ENCODE measurements around the gene SF3A1.

Gene SF3A1

DNA sequence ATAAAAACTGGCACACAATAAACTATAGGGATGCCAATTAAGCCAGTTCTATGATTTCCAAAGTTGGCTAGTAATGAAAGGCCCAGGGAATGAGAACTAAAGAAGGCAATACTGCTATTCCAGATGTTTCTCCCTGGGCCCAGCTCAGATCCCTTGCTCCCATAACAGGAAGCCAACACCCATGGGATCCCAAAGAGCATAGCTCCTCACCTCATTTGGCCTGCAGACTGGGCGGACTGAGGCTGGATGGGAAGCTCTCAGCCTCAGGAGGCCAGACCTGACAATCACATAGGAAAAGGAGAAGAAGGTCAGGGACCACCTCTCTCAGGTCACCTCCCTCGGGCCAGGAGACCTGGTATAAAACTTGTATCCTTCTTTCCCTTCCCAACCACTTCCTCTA lies 35.2 kb downstream of the SF3A1 start:
- DNase-seq = no peak

- no peak for DNase-seq
Observed at GRCh38 chr22:30320021-30320556, 36.6 kb downstream of the SF3A1 start.

DNA sequence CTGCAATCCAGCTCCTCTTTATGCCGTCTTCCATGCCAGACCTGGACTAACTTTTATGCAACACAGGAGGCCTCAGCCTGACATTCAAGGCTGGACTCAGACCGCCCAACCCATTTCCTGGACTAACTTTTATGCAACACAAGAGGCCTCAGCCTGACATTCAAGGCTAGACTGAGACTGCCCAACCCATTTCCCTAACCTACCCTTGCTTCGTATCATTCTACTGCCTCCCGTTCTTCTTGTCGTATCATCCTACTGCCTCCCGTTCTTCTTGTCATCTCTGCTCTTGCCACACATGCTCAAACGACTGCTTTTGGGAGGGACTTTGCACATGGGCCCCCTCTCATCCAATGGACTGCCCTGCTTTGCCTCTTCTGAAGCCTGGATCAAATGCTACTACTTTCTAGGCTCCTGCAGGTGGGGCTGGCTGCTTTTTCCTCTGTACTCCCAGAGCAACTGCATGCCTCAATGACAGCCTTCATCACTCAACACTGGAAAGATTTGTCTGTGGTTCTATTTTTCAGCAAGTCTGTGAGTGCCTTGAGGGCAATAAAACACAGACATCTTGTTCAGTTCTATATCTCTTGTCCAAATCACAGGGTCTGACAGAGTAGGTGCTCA lies 37.8 kb downstream of the SF3A1 start:
- DNase-seq = no peak

- no peak for DNase-seq
Observed at GRCh38 chr22:30317778-30318177, 38.9 kb downstream of the SF3A1 start.

DNA sequence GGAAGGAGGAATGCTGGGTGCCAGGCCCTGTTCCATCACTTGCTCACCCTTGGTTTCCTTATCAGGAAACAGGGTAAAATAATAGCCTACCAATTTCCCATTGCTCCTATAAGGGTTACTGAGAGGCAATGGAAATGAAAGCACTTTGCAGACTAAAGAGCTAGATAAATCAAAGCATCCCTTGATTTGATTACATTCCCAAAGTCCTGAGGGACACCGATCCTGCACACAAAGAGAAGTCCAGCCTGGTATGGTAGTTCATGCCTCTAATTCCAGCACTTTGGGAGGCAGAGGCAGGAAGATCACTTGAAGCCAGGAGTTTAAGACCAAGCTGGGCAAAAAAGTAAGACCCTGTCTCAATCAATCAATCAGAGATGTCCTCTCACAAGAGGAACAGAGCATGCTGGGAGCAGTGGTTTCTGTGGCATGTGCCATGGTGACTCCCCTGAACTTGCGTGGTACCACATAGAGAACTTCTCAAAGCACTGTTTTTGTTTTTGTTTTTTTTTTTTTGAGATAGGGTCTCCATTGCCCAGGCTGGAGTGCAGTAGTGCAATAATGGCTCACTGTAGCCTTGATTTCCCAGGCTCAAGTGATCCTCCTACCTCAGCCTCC lies 40.6 kb downstream of the SF3A1 start:
- no peak for DNase-seq

- DNase-seq = peak; percentile 71
Observed at GRCh38 chr22:30314915-30315314, 41.8 kb downstream of the SF3A1 start.

GRCh38 chr22:30313527-30314363 lies 42.9 kb downstream of the SF3A1 start:
- DNase-seq = no peak

- no peak for DNase-seq
Observed at GRCh38 chr22:30312053-30312452, 44.6 kb downstream of the SF3A1 start.

DNA sequence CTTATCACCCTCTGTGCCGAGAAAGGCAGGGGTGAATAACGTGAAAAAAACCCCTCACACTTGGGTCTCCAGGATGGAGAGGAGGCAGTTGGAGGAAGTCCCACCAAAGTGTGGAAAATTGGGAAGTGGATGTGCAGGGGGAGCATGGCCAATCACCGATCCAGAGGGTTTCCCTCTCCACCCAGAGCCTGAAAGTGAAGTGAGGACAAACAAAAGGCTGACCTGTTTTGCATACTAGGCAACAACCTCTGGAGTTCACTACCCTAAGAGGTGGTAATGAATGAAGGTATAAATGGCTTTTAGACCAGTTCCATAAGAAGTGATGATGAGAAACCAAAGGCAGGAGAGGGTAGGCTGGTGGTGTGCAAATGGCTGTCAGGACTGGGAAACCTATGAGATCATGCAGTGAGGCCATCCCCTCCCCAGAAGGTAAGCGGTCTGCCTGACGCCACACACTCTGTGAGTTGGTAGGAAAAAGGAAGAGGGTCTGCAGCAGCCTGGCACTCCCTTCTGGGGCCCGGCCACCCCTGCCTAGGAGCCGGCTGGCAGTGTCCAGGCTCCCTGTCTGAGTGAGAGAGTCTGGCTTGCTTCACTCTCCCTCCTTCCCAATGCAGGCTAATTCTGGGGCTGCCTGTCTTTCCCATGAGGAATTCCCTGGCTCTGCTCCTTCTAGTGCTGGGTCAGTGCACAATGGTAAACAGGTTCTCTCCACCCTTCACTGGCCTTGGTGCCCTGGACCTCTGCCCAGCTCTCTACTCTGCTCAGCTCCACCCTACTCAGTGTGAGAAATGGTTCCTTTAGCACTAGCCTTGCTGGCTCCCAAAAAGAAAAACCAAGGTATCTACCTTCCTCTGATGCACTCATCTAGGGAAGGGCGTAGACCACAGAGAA lies 45.6 kb downstream of the SF3A1 start:
- DNase-seq = no peak

- no peak for DNase-seq
Observed at GRCh38 chr22:30309951-30310741, 46.5 kb downstream of the SF3A1 start.

DNA sequence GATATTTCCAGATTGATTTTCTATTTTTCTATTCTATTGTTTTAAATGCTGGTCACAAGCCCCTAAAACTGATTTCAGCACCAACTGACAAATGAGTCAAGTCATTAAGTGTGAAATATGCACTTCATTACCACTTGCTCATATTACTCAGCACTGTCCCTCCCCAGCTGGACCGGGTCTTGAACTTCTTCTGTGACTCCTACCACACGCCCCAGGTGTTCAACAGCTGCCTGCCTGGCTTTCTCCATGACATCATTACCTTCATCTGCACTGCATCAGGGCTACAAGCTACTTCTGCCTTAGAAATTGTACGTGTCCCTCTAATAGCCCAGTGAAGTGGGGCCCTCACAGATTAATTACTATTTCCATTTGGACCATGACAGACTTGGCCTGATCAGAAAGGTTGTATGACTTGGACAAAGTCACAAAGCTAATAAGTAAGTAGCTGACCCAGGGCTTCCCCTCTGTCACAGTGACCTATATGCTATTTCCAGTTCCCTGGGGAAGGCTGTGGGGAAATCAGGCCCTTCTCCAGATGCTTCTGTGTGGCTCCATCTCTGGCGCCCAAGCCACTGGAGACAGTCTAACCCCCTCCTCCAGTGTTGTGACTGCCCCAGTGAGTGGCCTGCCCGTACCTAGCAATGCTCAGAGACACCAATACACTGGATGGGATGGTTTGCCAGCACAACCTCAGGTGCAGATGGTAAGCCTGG lies 48.0 kb downstream of the SF3A1 start:
- DNase-seq = no peak

GRCh38 chr22:30308093-30308492 lies 48.6 kb downstream of the SF3A1 start:
- no peak for DNase-seq

DNA sequence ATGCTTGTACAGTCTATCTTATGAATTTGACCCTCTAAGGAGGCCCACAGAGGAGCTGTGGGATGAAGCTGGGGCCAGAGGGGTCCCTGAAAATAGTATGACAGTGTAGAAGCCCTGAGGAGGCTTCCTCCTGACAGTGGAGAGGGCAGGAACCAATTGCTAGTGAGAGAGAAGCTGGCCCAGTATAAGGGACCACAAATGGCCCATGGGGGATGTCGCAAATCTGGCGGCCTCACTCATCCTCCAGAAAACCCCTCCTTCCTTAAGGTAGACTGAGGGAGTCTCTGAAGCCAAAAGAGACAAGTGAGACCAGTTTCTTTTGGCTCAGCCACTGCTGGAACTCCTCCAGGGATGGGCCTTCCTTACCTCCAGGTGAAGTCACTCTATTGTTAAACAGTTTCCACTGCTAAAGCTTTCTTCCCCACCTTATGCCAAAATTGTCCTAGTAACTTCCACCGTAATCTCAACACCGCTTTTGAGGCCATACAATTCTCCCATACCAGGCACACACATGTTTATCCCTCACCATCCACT lies 49.6 kb downstream of the SF3A1 start:
- DNase-seq = no peak

- DNase-seq = no peak
Observed at GRCh38 chr22:30306627-30307011, 50.1 kb downstream of the SF3A1 start.

DNA sequence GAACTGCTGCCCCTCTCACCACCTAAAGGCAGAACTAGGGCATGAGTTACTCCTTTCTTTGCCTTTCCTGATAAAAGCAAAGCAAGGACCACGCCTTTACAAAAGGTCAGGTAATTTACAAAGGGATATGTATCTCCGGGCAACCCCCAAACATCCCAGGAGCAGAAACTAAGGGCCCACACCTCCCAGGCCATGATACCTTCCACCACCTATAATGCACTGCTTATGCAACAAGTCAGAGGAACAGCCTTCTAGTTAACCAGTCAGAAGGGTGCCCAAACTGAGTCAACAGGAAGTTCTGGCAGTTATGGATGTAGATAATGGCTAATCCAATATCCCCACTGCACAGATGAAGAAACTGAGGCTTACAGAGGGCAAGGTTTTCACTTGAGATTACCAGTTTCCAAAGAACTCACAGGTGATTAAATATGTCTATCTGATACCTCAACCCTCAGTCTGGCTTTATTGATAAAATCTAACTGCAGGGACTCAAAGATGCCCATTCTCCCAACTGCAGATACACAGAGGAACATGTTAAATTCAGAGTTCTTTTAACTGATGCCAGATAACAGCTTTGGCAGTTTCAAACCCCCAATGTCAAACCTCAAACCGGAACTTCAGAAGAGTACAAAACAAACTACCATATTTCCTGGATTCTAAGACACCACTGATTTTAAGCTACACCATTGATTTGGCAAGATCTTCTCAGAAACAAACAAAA lies 50.6 kb downstream of the SF3A1 start:
- DNase-seq = peak; percentile 84

DNA sequence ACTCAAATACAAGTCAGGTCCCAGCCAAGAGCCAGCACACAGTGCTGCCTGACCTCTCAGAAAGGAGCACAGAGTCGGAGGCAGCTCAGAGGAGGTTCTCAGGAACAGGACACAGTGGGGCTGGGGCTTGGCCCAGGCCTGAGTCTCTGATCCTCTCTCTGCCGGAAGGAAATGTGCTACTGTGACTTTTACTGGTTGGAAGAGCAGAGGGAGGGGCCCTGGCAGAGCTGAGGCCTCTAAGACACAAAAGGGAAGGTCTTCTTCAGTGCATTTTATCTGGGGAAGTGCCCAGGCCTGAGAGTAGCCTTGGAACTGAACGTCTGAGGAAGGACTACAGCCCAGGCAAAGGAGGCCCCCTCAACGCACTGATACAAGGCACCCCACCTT lies 51.2 kb downstream of the SF3A1 start:
- peak; percentile 86 for DNase-seq

DNA sequence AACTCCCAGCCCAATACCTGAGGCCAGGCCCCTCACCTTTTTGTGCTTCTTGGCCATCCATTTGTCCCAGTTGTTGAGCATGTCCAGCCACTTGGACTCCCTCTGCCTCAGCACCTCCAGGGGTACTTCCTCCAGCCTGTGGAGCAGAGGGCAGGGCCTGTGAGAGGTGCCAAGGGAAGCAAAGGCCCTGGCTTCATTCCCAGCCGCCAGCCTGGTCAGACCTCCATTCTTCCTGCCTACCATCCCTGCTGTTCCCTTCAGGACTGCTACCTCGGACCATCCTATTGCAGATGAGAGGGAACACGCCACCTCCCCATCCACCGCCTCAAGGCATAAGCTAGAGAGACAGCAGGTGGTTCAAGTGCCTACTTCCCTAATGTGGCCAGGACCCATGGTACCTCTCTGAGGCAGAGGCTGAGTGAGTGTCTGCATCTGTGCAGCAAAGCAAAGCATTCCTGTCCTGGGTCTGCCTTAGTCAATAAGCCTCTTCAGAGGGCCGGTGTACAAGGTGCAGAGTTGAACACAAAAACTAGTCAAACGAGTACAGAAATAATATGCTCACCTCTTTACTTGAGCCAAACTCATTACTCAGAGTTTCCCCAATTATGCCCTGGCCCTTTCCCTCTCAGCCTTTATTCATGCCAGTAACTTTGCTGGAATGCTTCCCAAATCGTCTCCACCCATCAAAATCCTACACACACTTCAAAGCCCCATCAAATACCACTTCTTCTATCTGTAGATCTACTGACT lies 52.0 kb downstream of the SF3A1 start:
- no peak for DNase-seq

DNA sequence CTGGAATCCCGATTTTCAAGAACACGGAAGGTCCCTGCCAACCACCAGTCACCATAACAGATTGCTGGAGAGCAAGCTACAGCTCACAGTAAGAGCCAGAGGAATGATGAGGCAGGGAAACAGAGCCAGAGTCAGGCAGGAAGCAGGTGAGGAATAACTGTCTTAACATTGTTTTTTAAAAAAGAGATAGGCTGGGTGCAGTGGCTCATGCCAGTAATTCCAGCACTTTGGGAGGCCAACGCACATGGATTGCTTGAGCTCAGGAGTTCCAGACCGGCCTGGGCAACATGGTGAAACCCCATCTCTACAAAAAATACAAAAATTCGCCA lies 53.9 kb downstream of the SF3A1 start:
- DNase-seq = no peak

GRCh38 chr22:30301995-30302809 lies 54.5 kb downstream of the SF3A1 start:
- DNase-seq = no peak
